ENCODE data around the gene RSPO3.

- TF ChIP-seq, protein P1, sequence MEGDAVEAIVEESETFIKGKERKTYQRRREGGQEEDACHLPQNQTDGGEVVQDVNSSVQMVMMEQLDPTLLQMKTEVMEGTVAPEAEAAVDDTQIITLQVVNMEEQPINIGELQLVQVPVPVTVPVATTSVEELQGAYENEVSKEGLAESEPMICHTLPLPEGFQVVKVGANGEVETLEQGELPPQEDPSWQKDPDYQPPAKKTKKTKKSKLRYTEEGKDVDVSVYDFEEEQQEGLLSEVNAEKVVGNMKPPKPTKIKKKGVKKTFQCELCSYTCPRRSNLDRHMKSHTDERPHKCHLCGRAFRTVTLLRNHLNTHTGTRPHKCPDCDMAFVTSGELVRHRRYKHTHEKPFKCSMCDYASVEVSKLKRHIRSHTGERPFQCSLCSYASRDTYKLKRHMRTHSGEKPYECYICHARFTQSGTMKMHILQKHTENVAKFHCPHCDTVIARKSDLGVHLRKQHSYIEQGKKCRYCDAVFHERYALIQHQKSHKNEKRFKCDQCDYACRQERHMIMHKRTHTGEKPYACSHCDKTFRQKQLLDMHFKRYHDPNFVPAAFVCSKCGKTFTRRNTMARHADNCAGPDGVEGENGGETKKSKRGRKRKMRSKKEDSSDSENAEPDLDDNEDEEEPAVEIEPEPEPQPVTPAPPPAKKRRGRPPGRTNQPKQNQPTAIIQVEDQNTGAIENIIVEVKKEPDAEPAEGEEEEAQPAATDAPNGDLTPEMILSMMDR (IDR thresholded peaks at IDR 0.05) = no peak
- no peak for TF ChIP-seq POLR2AphosphoS5 (IDR thresholded peaks at IDR 0.05; ENCODE audit: insufficient read depth in 1 of 2, low read depth in 1 of 2)
Observed at GRCh38 chr6:127154509-127154908, 36.0 kb downstream of the RSPO3 start.
